Karpas-422 (cell line): ENCODE data around the gene C1orf226. TPM values are rescaled to one million over a fixed set of nuclear protein-coding genes. Genes with fewer than 3 reads are reported as not detected.
A peak's percentile ranks its signal among the peaks of the same experiment; 100 is the strongest.

Experiments used
- DNase-seq: peaks from one replicate; pipeline ENCODE4 v3.0.0-alpha.2; 2015
- H2AFZ ChIP-seq: fragments of 200-600 bp; sonication (generic); 2 replicates; pipeline ENCODE4 v1.6.1; 2014; ENCODE audit warnings: antibody characterized with exemption, low read length, mixed read lengths
- H3K27ac ChIP-seq: fragments of 200-600 bp; sonication (generic); 2 replicates; pipeline ENCODE4 v1.5.1; 2014; ENCODE audit warnings: mild to moderate bottlenecking, low read length, moderate library complexity
- H3K27me3 ChIP-seq: fragments of 200-600 bp; sonication (generic); 2 replicates; pipeline ENCODE4 v1.6.1; 2014; ENCODE audit warnings: low read length, mixed read lengths
- H3K36me3 ChIP-seq: fragments of 200-600 bp; sonication (generic); 2 replicates; pipeline ENCODE4 v1.6.1; 2014; ENCODE audit warnings: low read length, mixed read lengths; ENCODE audit not compliant: insufficient read depth
- H3K4me1 ChIP-seq: fragments of 200-600 bp; sonication (generic); 2 replicates; pipeline ENCODE4 v1.6.1; 2014; ENCODE audit warnings: mild to moderate bottlenecking, low read length, mixed read lengths
- H3K4me2 ChIP-seq: fragments of 200-600 bp; sonication (generic); 2 replicates; pipeline ENCODE4 v1.6.1; 2014; ENCODE audit warnings: low read length, low read depth, mild to moderate bottlenecking; ENCODE audit not compliant: poor library complexity, severe bottlenecking
- H3K4me3 ChIP-seq: fragments of 200-600 bp; sonication (generic); 2 replicates; pipeline ENCODE4 v1.5.1; 2014; ENCODE audit warnings: mild to moderate bottlenecking, antibody characterized with exemption, low read length, mixed read lengths
- H3K79me2 ChIP-seq: fragments of 200-600 bp; sonication (generic); 2 replicates; pipeline ENCODE4 v1.6.1; 2014; ENCODE audit warnings: mild to moderate bottlenecking, low read length, mixed read lengths
- H3K9ac ChIP-seq: fragments of 200-600 bp; sonication (generic); 2 replicates; pipeline ENCODE4 v1.6.0; 2014; ENCODE audit warnings: low read length
- H3K9me2 ChIP-seq: fragments of 200-600 bp; sonication (generic), shearing (Covaris generic); replicated peaks from 2 replicates; pipeline ENCODE4 v1.6.0; 2014; ENCODE audit warnings: mild to moderate bottlenecking, low read length, moderate library complexity; ENCODE audit not compliant: insufficient read depth
- H3K9me3 ChIP-seq: fragments of 300-700, 200-600 bp; sonication (generic); 2 replicates; pipeline ENCODE4 v1.6.1; 2014; ENCODE audit warnings: low read length, mixed read lengths
- H4K20me1 ChIP-seq: fragments of 200-600 bp; sonication (generic); 2 replicates; pipeline ENCODE4 v1.6.1; 2014; ENCODE audit warnings: mild to moderate bottlenecking, antibody characterized with exemption, low read length, low read depth; ENCODE audit not compliant: insufficient read depth
- total RNA-seq: library from RNA; depleted of rRNA; stranded (reverse); fragments of >200 nt; shearing (Covaris generic); gene quantifications from 2 replicates; pipeline ENCODE4 v1.2.3, GENCODE V29; 2014; ENCODE audit warnings: low replicate concordance

C1orf226 gene
- total RNA-seq, 1 experiment from 2014 or later = not detected

GRCh38 chr1:162373541-162374260 lies 7.8 kb upstream of the C1orf226 start:
- no peaks in the 10 kb centered on the region for H3K27me3 ChIP-seq
- peak overlapping the region; percentile 51 for H3K4me2 ChIP-seq
- peak overlapping the region; percentile 13; the same call in 1 of the 2 replicates for H3K9ac ChIP-seq
- no peaks in the 10 kb centered on the region for H3K9me3 ChIP-seq
- peak overlapping the region; percentile 7; the same call in 1 of the 2 replicates for H3K27ac ChIP-seq
- DNase-seq = no peak
- H3K79me2 ChIP-seq = no peaks in the 10 kb centered on the region
- no peak overlapping the region for H2AFZ ChIP-seq
- no peaks in the 10 kb centered on the region for H3K36me3 ChIP-seq
- no peaks in the 10 kb centered on the region for H4K20me1 ChIP-seq
- peaks cover 52% of the 10 kb centered on the region for H3K4me1 ChIP-seq
- no peak overlapping the region for H3K4me3 ChIP-seq
- H3K9me2 ChIP-seq = no peaks in the 10 kb centered on the region

- no peak overlapping the region for H2AFZ ChIP-seq
Measured at GRCh38 chr1:162374406-162374805, 7.1 kb upstream of the C1orf226 start.

GRCh38 chr1:162375463-162375862 lies 6.1 kb upstream of the C1orf226 start:
- H3K9me2 ChIP-seq = no peaks in the 10 kb centered on the region
- H3K9me3 ChIP-seq = no peaks in the 10 kb centered on the region
- no peaks in the 10 kb centered on the region for H4K20me1 ChIP-seq
- no peaks in the 10 kb centered on the region for H3K27me3 ChIP-seq
- DNase-seq = no peak
- no peaks in the 10 kb centered on the region for H3K79me2 ChIP-seq
- H3K27ac ChIP-seq = no peak overlapping the region
- peaks cover 52% of the 10 kb centered on the region for H3K4me1 ChIP-seq
- H3K4me3 ChIP-seq = 0 out of 2 replicates have a peak overlapping the region, but pooled peaks have one; percentile 0
- no peaks in the 10 kb centered on the region for H3K36me3 ChIP-seq
- H3K4me2 ChIP-seq = peak overlapping the region; percentile 51
- no peak overlapping the region for H2AFZ ChIP-seq
- H3K9ac ChIP-seq = peak overlapping the region; percentile 13; the same call in 1 of the 2 replicates

More at GRCh38 chr1:162374406-162374805, 7.1 kb upstream of the C1orf226 start:
- Histone ChIP-seq H3K9me2 (no peaks in the 10 kb centered on the region), H3K79me2 (no peaks in the 10 kb centered on the region), H3K9ac (peak overlapping the region; percentile 13; the same call in 1 of the 2 replicates), H3K27me3 (no peaks in the 10 kb centered on the region), H3K27ac (peak overlapping the region; percentile 7; the same call in 1 of the 2 replicates), H3K36me3 (no peaks in the 10 kb centered on the region), H4K20me1 (no peaks in the 10 kb centered on the region), H3K9me3 (no peaks in the 10 kb centered on the region), H3K4me1 (peaks cover 52% of the 10 kb centered on the region), H3K4me2 (peak overlapping the region; percentile 51), H3K4me3 (no peak overlapping the region)
- DNase-seq = no peak

GRCh38 chr1:162376691-162377090 lies 4.8 kb upstream of the C1orf226 start, which contains the start of gene SPATA46:
TSS of gene SPATA46 (minus strand) at chr1:162376854. CDS start at chr1:162376790, 64 bp downstream.
- Histone ChIP-seq H3K4me1 (peaks cover 51% of the 10 kb centered on the region), H2AFZ (no peak within 1 kb of the TSS), H3K9me2 (no peaks in the 10 kb centered on the region), H3K36me3 (no peaks in the 10 kb centered on the region), H3K79me2 (no peaks in the 10 kb centered on the region), H3K9me3 (no peaks in the 10 kb centered on the region), H4K20me1 (no peaks in the 10 kb centered on the region), H3K4me2 (peak within 1 kb of the TSS; percentile 51), H3K27me3 (no peaks in the 10 kb centered on the region), H3K4me3 (0 out of 2 replicates have a peak within 1 kb of the TSS, but pooled peaks have one; percentile 0), H3K9ac (peak within 1 kb of the TSS; percentile 13; the same call in 1 of the 2 replicates), H3K27ac (no peak within 1 kb of the TSS)
- DNase-seq = no peak

GRCh38 chr1:162380061-162380846 lies 1.3 kb upstream of the C1orf226 start:
- H3K27me3 ChIP-seq = no peaks in the 10 kb centered on the region
- no peak overlapping the region for H3K9ac ChIP-seq
- no peak for DNase-seq
- no peak overlapping the region for H3K27ac ChIP-seq
- no peaks in the 10 kb centered on the region for H3K79me2 ChIP-seq
- peaks cover 15% of the 10 kb centered on the region for H3K4me1 ChIP-seq
- H3K9me2 ChIP-seq = no peaks in the 10 kb centered on the region
- no peaks in the 10 kb centered on the region for H3K36me3 ChIP-seq
- no peaks in the 10 kb centered on the region for H3K9me3 ChIP-seq
- H2AFZ ChIP-seq = no peak overlapping the region
- no peak overlapping the region for H3K4me3 ChIP-seq
- H3K4me2 ChIP-seq = no peak overlapping the region
- no peaks in the 10 kb centered on the region for H4K20me1 ChIP-seq

GRCh38 chr1:162381941-162382750 lies 618 bp downstream of the C1orf226 start:
- no peaks in the 10 kb centered on the region for H3K9me2 ChIP-seq
- no peaks in the 10 kb centered on the region for H3K4me1 ChIP-seq
- H3K79me2 ChIP-seq = no peaks in the 10 kb centered on the region
- no peaks in the 10 kb centered on the region for H4K20me1 ChIP-seq
- H3K27me3 ChIP-seq = no peaks in the 10 kb centered on the region
- H3K9ac ChIP-seq = no peak overlapping the region
- no peak for DNase-seq
- H3K36me3 ChIP-seq = no peaks in the 10 kb centered on the region
- no peak overlapping the region for H3K27ac ChIP-seq
- no peak overlapping the region for H3K4me2 ChIP-seq
- H2AFZ ChIP-seq = no peak overlapping the region
- no peaks in the 10 kb centered on the region for H3K9me3 ChIP-seq
- no peak overlapping the region for H3K4me3 ChIP-seq

- Histone ChIP-seq H2AFZ (no peak overlapping the region), H3K27ac (no peak overlapping the region), H4K20me1 (no peaks in the 10 kb centered on the region), H3K4me2 (no peak overlapping the region), H3K4me1 (no peaks in the 10 kb centered on the region), H3K27me3 (no peaks in the 10 kb centered on the region), H3K9ac (no peak overlapping the region), H3K9me2 (no peaks in the 10 kb centered on the region), H3K4me3 (no peak overlapping the region), H3K9me3 (no peaks in the 10 kb centered on the region), H3K36me3 (no peaks in the 10 kb centered on the region), H3K79me2 (no peaks in the 10 kb centered on the region)
- DNase-seq = no peak
Measured at GRCh38 chr1:162383091-162383490, 1.6 kb downstream of the C1orf226 start.
